Neutrophil (primary cell): ENCODE measurements around the gene MCC.
A peak's percentile ranks its signal among the peaks of the same experiment; 100 is the strongest.

Experiments used
- H3K27ac ChIP-seq: fragments of 200-600 bp; sonication (generic); 2 replicates; pipeline ENCODE4 v1.5.1; 2016; ENCODE audit warnings: mild to moderate bottlenecking, moderate library complexity
- H3K27me3 ChIP-seq: fragments of 200-600 bp; sonication (generic); 2 replicates; pipeline ENCODE4 v1.6.0; 2016; ENCODE audit warnings: mild to moderate bottlenecking
- H3K36me3 ChIP-seq: fragments of 200-600 bp; sonication (generic); 2 replicates; pipeline ENCODE4 v1.5.1; 2017
- H3K4me1 ChIP-seq, 2 experiments: fragments of 200-600 bp in 1 of 2; sonication (generic) in 1 of 2; 1 replicate in 1 of 2; 2 replicates in 1 of 2; pipeline versions ENCODE4 v1.5.1 to v1.6.1; 2013 to 2016; ENCODE audit warnings: low read depth in 1 of 2, low read length in 1 of 2, mild to moderate bottlenecking in 1 of 2, moderate library complexity in 1 of 2; ENCODE audit not compliant: control insufficient read depth in 1 of 2, insufficient read depth in 1 of 2
- H3K4me3 ChIP-seq, 2 experiments: fragments of 200-600 bp in 1 of 2; sonication (generic) in 1 of 2; 1 replicate in 1 of 2; 2 replicates in 1 of 2; pipeline ENCODE4 v1.5.1; 2013 to 2016; ENCODE audit warnings: low read depth in 1 of 2, low read length in 1 of 2, mild to moderate bottlenecking in 1 of 2, moderate library complexity in 1 of 2
- H3K9me3 ChIP-seq: fragments of 200-600 bp; sonication (generic); 2 replicates; pipeline ENCODE4 v1.5.1; 2016
- TF ChIP-seq, protein P1 (sequence below): fragments of 200-600 bp; sonication (generic); IDR thresholded peaks from 2 replicates; pipeline ENCODE4 v1.5.1; 2016; ENCODE audit warnings: antibody characterized with exemption

The MCC gene

DNA sequence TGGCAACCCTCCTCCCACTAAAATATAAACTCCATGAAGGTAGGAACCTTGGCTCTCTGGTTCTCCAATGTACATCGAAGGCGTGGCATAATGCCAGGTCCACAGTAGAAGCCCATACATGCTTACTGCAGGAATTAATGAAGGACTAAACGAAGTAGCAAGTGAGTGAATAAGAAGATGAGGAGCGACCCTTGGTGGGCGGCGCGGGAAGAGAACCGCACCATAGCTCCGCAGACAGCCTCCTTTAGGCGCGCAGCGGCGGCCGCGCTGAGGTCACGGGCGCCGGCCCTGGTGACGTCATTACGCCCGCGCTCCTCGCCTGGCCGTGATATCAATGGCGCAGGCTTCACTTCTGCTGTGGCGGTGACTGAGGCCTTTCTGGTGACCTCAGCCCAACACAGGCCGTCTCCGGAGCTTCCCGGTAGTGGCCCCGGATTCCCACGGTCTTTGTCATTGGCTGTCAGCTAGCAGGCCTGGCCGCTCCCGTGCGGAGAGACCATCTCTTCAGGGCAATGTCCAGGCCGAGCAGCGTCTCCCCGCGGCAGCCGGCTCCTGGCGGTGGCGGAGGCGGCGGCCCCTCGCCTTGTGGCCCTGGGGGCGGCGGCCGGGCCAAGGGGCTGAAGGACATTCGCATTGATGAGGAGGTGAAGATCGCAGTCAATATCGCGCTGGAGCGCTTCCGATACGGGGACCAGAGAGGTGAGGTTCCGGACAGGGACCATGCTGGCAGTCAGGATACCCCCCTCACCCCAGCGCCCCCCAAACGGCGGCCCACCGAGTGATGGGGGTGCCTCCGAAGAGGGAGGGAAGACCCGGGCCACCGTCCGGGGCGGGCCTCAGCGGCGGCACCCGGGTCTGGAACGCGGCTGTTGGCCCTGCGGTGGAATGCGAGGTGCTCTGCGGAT lies 25.4 kb upstream of the MCC start, which contains the start of gene YTHDC2:
Gene YTHDC2 (plus strand): TSS at position 311 of the 905 bp plus-strand sequence. CDS start 202 bp downstream, at position 513.
- H3K27ac ChIP-seq = peak within 1 kb of the TSS; percentile 85

DNA sequence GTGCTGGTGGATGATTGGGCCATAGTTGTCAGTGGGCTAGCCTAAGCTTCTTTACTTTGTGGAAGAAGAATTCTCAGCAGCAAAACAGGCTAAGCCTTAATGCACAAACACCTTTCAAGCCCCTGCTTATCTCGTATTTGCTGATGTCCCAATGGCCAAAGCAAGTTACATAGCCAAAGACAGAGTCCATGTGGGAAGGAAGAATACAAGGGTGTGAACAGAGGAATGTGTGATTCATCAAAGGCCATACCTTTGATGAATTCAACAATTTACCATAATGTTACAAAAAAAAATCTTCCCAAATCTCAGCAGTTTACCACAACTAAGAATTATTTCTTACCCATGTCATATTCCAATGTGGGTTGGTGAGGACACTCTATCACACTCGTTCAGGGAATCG lies 24.1 kb upstream of the MCC start:
- Histone ChIP-seq H3K36me3 (no peaks in the 10 kb centered on the region), H3K27me3 (peaks cover 56% of the 10 kb centered on the region), H3K4me1 (peaks cover 8 to 9% of the 10 kb centered on the region in 2 experiments), H3K27ac (no peak overlapping the region), H3K4me3 (no peak overlapping the region), H3K9me3 (no peaks in the 10 kb centered on the region)
- TF ChIP-seq, protein P1, sequence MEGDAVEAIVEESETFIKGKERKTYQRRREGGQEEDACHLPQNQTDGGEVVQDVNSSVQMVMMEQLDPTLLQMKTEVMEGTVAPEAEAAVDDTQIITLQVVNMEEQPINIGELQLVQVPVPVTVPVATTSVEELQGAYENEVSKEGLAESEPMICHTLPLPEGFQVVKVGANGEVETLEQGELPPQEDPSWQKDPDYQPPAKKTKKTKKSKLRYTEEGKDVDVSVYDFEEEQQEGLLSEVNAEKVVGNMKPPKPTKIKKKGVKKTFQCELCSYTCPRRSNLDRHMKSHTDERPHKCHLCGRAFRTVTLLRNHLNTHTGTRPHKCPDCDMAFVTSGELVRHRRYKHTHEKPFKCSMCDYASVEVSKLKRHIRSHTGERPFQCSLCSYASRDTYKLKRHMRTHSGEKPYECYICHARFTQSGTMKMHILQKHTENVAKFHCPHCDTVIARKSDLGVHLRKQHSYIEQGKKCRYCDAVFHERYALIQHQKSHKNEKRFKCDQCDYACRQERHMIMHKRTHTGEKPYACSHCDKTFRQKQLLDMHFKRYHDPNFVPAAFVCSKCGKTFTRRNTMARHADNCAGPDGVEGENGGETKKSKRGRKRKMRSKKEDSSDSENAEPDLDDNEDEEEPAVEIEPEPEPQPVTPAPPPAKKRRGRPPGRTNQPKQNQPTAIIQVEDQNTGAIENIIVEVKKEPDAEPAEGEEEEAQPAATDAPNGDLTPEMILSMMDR = no peak

More for the DNA sequence above, 25.4 kb upstream of the MCC start, which contains the start of gene YTHDC2:
- H3K27me3 ChIP-seq = peaks cover 43% of the 10 kb centered on the region
- no peaks in the 10 kb centered on the region for H3K9me3 ChIP-seq
- no peaks in the 10 kb centered on the region for H3K36me3 ChIP-seq
- peak within 1 kb of the TSS; percentile 62 to 71 for H3K4me3 ChIP-seq
- peaks cover 8 to 9% of the 10 kb centered on the region in 2 experiments for H3K4me1 ChIP-seq
- TF ChIP-seq, protein P1 = peak; percentile 13

DNA sequence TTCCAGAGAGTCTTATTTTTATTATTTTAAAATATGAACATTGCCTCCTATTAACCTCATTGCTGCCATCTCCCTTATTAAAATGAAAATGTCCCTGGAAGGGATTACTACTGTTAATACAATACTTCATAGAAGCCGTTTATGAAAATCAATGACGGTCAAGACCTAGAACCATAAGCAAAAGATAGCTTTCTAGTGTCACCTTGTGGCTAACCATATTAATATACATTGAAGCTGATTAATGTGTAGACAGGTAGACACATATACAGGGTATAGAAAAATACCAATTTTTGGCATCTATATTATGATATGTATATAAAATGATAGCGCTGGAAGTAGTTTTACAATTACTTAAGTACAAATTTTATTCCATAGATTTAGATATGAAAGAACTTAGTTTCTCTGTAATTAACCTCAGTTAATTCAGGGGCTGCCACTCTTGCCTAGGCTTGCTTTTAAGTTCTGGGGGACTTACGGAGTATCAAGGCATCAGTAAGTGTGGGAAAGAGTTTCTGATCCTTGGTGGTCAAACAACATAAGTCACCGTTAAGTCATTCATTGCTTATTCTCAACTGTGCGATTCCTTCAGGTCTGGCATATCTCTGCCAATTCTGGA lies 22.7 kb upstream of the MCC start:
- peaks cover 8 to 9% of the 10 kb centered on the region in 2 experiments for H3K4me1 ChIP-seq
- H3K36me3 ChIP-seq = no peaks in the 10 kb centered on the region
- no peak overlapping the region for H3K27ac ChIP-seq
- TF ChIP-seq, protein P1 = no peak
- no peaks in the 10 kb centered on the region for H3K9me3 ChIP-seq
- H3K27me3 ChIP-seq = peaks cover 70% of the 10 kb centered on the region
- H3K4me3 ChIP-seq = no peak overlapping the region

DNA sequence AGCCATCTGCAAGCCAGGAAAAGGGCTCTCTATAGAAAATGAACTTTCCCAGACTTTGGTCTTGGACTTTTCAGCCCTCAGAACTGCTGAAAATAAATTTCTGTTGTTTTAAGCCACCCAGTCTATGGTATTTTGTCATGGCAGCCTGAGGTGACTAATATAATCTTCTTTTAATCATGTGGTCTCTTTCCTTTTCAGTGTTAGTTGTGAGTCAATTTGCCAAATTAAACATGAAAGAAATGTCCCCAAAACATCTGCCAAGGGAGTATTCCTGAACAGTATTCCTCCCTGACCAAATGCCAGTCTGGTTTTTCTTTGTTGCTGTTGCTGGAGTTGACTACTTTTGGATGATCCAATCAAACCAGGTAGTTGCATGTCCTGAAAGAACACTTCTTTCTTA lies 20.5 kb upstream of the MCC start:
- Histone ChIP-seq H3K27me3 (peaks cover 92% of the 10 kb centered on the region), H3K9me3 (no peaks in the 10 kb centered on the region), H3K4me1 (no peaks in the 10 kb centered on the region), H3K36me3 (no peaks in the 10 kb centered on the region), H3K4me3 (no peak overlapping the region), H3K27ac (no peak overlapping the region)
- TF ChIP-seq, protein P1 = no peak

DNA sequence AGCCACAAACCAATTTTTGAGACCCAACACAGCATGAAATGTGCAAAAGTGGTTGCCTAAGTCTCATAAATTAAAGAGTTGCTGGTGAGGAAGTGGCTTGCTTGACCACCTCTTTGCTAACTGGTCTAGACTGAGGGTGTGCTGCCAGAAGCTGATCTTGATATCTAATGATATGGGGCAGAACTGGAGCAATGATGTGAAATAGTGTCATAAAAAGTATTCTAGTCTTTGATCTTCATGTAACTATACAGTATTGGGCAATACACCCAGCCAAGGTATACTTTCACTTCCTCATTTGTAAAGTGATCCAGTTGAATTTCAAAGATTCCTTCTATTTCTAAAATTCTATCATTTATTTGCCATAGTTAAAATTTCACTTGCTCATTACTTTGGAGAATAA lies 19.3 kb upstream of the MCC start:
- no peak overlapping the region for H3K27ac ChIP-seq
- peaks cover 100% of the 10 kb centered on the region for H3K27me3 ChIP-seq
- H3K4me1 ChIP-seq = no peaks in the 10 kb centered on the region
- no peaks in the 10 kb centered on the region for H3K36me3 ChIP-seq
- H3K9me3 ChIP-seq = no peaks in the 10 kb centered on the region
- TF ChIP-seq, protein P1 = no peak
- H3K4me3 ChIP-seq = no peak overlapping the region
